Measurements from ENCODE around the gene VAV3. TPM values are rescaled to one million over a fixed set of nuclear protein-coding genes. Genes with fewer than 3 reads are reported as not detected.

The VAV3 gene
- total RNA-seq, 4 donors from 2014 or later = 0.33 to 12.1 (median 0.47) TPM

DNA sequence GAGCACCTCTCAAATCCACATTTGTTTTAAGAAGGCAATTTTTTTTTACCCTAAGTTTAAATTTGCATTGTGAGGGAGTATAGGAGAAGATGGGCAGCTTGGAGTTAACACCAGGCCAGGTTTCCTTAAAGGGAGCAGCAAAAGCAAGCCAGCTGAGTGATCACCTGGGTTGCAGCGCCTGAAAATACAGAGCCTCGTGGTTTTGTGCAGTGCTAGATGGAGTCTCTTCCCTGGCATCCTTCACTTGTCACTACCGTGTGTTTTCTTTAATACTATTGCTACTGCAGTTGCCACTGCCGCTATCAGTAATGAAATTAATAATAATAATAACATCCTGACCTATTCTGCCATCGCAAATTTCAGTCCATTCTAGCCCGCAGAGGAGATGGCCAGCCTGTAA lies 35.2 kb upstream of the VAV3 start:
- intact Hi-C loops (cut with DNase I; ENCODE audit: low total_unique reads) = no loop called here
- ATAC-seq = no peak
- no peak for DNase-seq

GRCh38 chr1:107997866-107998265 lies 32.9 kb upstream of the VAV3 start:
- no peaks in the 10 kb centered on the region for H3K27me3 ChIP-seq
- ATAC-seq (no peak), DNase-seq (no peak)
- intact Hi-C loops (cut with DNase I; ENCODE audit: low total_unique reads) (loop anchor here (10.0 kb wide), 1 partner anchor 47 kb away; no protein-coding TSS in a partner anchor), in situ Hi-C loops (cut with MboI; ENCODE audit: low sequenced_read_pairs in 4 of 4) (no loop called here)
- TF ChIP-seq POLR2A (IDR thresholded peaks at IDR 0.05) (no peak), CTCF (IDR thresholded peaks at IDR 0.05 in 4 of 5, conservative IDR thresholded peaks at IDR 0.05 in 1 of 5) (no peak)
- no peak overlapping the region for H3K27ac ChIP-seq
- no peaks in the 10 kb centered on the region for H3K9me3 ChIP-seq
- no peaks in the 10 kb centered on the region for H3K36me3 ChIP-seq
- no peak overlapping the region for H3K4me3 ChIP-seq
- no peaks in the 10 kb centered on the region for H3K4me1 ChIP-seq

More for the DNA sequence above, 35.2 kb upstream of the VAV3 start:
- Histone ChIP-seq H3K36me3 (no peaks in the 10 kb centered on the region), H3K4me1 (no peaks in the 10 kb centered on the region), H3K27ac (no peak overlapping the region), H3K9me3 (no peaks in the 10 kb centered on the region), H3K27me3 (no peaks in the 10 kb centered on the region), H3K4me3 (no peak overlapping the region)
- in situ Hi-C loops (cut with MboI; ENCODE audit: low sequenced_read_pairs in 4 of 4) = no loop called here
- TF ChIP-seq CTCF (IDR thresholded peaks at IDR 0.05 in 4 of 5, conservative IDR thresholded peaks at IDR 0.05 in 1 of 5) (no peak), POLR2A (IDR thresholded peaks at IDR 0.05) (no peak)

DNA sequence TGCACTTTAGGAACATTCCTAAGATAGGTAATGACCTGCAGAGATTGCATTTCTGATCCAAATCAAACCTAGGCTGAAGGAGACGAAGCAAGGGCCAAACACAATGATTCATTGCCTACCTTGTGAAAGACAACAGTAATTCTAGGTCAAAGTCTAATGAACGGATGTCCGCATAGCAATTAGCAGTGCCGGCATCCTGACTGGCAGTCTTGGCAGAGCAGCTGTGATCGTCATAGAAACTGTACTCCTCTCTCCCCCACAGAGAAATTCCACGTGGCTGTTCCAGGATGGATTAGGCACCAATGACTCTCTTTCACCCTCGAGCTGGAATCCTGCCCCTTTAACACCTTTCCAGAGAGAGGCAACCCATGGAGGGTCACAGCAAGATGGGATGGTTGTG lies 28.9 kb upstream of the VAV3 start:
- intact Hi-C loops (cut with DNase I; ENCODE audit: low total_unique reads) = loop anchor here (10.0 kb wide), 1 partner anchor 51 kb away; no protein-coding TSS in a partner anchor
- no peaks in the 10 kb centered on the region for H3K36me3 ChIP-seq
- TF ChIP-seq CTCF (IDR thresholded peaks at IDR 0.05 in 4 of 5, conservative IDR thresholded peaks at IDR 0.05 in 1 of 5) = no peak
- TF ChIP-seq POLR2A (IDR thresholded peaks at IDR 0.05) = no peak
- DNase-seq (no peak), ATAC-seq (peak in 1 of 2 donors; percentile 30)
- no peak overlapping the region for H3K4me3 ChIP-seq
- no peaks in the 10 kb centered on the region for H3K4me1 ChIP-seq
- H3K27me3 ChIP-seq = no peaks in the 10 kb centered on the region
- H3K27ac ChIP-seq = no peak overlapping the region
- in situ Hi-C loops (cut with MboI; ENCODE audit: low sequenced_read_pairs in 4 of 4) = no loop called here
- H3K9me3 ChIP-seq = no peaks in the 10 kb centered on the region

- TF ChIP-seq CTCF (IDR thresholded peaks at IDR 0.05 in 4 of 5, conservative IDR thresholded peaks at IDR 0.05 in 1 of 5) (no peak), POLR2A (IDR thresholded peaks at IDR 0.05) (no peak)
- H3K4me3 ChIP-seq = no peak overlapping the region
- ATAC-seq (no peak), DNase-seq (no peak)
- in situ Hi-C loops (cut with MboI; ENCODE audit: low sequenced_read_pairs in 4 of 4) (no loop called here), intact Hi-C loops (cut with DNase I; ENCODE audit: low total_unique reads) (loop anchor here (10.0 kb wide), 1 partner anchor 52 kb away; no protein-coding TSS in a partner anchor)
- no peaks in the 10 kb centered on the region for H3K4me1 ChIP-seq
- H3K9me3 ChIP-seq = no peaks in the 10 kb centered on the region
- H3K27ac ChIP-seq = no peak overlapping the region
- H3K36me3 ChIP-seq = no peaks in the 10 kb centered on the region
- H3K27me3 ChIP-seq = no peaks in the 10 kb centered on the region
These were observed 27.4 kb upstream of the VAV3 start for GRCh38 chr1:107992347-107992746.

Measured in gastrocnemius medialis (tissue), 4 donors.